ENCODE measurements around the gene PACC1.
"Not testable (repeated sequence)": the region's sequence is repeated elsewhere in the genome, so short reads cannot be mapped to it uniquely, and the experiment has no call there.

PACC1 gene

DNA sequence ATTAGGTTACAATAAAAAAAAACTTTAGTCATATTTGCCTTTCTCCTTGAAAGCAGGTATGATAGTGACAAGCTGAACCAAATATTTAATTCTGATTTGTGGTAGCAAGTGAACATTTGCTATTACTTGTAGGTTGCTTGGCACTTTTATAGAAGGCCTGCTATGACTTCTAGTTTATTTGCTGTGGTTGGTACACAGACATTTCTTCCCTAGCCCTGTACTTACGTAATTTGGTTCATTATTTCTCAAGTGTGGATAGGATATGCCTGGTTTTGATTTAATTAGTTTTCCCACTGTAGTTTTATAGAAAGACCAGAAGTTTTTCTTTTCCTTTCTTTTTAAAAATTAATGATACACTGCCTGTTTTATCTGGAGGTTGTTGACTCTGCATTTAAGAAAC lies 73.6 kb downstream of the PACC1 start:
- DNase-seq, result no peak

DNA sequence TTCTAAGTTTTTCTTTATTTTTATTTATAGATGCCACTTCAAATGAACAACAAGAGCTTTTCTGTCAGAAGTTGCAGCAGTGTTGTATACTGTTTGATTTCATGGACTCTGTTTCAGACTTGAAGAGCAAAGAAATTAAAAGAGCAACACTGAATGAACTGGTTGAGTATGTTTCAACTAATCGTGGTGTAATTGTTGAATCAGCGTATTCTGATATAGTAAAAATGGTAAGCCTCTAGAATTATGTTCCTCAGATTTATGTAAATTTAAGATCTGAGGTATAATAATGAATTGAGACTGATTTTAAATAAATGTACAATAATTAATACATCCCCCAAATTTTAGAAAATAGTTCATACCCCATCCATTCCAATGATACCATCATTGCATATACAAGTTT lies 85.6 kb downstream of the PACC1 start:
- DNase-seq, result no peak

DNA sequence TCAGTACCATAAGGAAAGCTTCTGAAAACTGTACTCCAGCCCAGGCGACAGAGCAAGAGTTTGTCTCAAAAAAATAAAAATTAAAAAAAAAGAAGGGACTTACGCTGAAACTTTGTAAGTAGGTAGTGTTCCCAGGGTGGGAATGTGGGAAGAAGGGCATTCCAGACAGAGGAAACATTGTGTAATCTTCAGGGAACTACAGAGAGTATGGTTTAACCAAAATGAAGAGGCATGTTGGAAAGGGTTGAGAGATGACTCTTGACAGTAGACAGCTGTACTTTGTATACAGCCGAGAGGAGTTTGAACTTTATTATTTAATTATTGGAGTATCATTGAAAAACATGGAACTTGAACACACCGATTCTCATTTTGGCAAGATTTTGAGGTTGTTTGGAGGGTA lies 86.4 kb downstream of the PACC1 start:
- DNase-seq, result no peak

DNA sequence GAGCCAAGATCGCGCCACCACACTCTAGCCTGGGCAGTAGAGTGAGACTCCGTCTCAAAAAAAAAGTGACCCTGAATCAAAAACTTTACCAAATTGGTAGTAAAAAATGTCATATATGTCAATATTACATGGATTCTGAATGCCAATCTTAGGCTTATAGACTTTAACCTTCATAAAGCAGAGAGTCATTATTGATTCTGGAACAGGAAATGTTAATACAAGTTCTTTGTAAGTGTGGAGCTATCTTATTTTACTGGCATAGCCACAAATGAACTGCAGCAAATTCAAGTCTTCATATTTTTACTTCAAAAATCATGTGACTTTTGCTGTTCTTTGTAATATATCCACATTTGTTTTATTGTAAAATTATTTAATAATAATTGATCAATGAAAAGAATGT lies 88.1 kb downstream of the PACC1 start:
- no peak for DNase-seq

DNA sequence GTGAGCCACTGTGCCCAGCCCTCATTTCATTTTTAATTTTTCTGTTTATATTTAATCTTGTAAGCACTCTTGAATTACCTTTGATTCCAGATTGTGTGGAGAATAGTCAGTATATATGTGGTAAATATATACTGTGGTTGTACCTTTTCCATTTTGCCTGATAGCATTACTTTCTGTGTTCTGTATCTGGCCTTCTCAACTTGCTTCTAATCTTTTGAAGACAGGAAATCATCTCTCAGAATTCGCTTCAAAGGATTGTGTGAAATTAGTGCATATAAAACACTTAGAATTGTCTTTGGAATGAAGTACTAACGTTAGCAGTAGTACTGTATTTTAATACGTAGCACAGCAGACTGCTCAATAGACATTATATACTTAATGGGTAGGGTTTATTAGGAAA lies 91.6 kb downstream of the PACC1 start:
- DNase-seq, result no peak

DNA sequence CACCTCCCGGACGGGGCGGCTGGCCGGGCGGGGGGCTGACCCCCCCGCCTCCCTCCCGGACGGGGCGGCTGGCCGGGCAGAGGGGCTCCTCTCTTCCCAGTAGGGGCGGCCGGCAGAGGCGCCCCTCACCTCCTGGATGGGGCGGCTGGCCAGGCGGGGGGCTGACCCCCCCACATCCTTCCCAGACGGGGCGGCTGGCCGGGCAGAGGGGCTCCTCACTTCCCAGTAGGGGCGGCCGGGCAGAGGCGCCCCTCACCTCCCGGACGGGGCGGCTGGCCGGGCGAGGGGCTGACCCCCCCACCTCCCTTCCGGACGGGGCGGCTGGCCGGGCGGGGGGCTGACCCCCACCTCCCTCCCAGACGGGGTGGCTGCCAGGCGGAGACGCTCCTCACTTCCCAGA lies 93.7 kb downstream of the PACC1 start:
- DNase-seq, result not testable (repeated sequence)

DNA sequence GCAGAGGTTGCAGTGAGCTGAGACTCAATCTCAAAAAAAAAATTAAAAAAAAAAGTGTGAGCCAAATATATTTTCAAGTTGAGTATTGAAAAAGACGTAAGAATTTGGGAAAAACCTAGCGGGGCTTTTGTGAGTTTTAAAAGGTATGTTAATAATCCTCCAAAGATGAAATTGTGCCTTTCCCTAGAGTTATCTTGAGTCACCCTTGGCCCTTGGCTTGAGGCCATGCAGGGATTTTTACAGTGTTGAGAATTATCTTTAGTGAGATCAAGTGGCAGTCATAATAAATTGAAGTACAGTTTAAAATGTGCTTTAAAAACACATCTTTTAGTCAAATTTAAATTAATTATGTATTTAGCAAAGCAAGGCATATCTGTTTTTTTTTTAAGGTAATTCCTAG lies 96.8 kb downstream of the PACC1 start:
- DNase-seq, result no peak

DNA sequence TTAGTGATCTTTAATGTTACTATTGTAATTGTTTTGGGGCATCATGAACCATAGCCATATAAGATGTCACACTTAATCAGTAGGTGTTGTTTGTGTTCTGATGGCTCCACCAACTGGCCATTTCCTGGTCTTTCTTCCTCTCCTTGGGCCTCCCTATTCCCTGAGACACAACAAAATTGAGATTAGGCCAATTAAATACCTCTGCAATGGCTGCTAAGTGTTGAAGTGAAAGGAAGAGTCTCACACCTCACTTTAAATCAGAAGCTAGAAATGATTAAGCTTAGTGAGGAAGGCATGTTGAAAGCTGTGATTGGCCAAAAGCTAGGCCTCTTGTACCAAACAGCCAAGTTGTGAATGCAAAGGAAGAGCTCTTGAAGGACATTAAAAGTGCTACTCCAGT lies 98.8 kb downstream of the PACC1 start:
- DNase-seq, result peak in 7 of 51 donors; percentile 0 to 18 (median 6)

DNA sequence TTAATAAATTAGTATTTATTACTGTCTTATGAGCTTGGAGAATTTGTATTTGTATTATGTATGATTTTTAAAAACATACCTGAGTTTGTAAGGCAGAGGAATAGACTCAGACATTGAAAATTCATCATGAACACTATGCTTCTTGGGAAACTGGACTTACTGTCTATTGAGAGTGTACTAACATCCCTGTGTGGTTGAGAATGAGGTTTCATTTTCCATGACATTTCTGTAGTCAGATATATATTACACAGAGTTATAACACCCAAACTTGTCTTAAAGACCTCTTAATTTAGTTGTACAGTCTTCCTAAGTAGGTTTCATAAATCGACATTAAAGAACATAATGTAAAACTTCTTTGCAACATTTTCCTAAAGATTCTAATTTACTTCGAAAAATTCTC lies 99.5 kb downstream of the PACC1 start:
- no peak for DNase-seq
